SK-N-SH (cell line): ENCODE data around the gene ZFYVE21. TPM values are rescaled to one million over a fixed set of nuclear protein-coding genes. Genes with fewer than 3 reads are reported as not detected.

Experiments used
- CTCF ChIA-PET: fragments of 300-600, 350-600 bp; formaldehyde crosslinking; extraction: SDS; loops from one replicate; lab custom pipeline; 2021; lab: Yijun Ruan, JAX
- POLR2A ChIA-PET: fragments of 350-600 bp; sonication (Branson Sonifier 250); formaldehyde crosslinking; extraction: SDS; loops from one replicate; lab custom pipeline; 2020; ENCODE audit warnings: antibody characterized with exemption, inconsistent platforms; lab: Yijun Ruan, JAX
- DNase-seq: peaks from one replicate; pipeline ENCODE4 v3.0.0; 2012
- H2AFZ ChIP-seq: fragments of 200-600 bp; sonication (generic); 2 replicates; pipeline ENCODE4 v1.8.1; 2016; ENCODE audit warnings: antibody characterized with exemption, mild to moderate bottlenecking, low read depth
- H3F3A ChIP-seq: fragments of 200-600 bp; sonication (generic); replicated peaks from 2 replicates; pipeline ENCODE3; 2016; ENCODE audit warnings: antibody characterized with exemption, mild to moderate bottlenecking; ENCODE audit not compliant: insufficient read depth
- H3K27ac ChIP-seq, 2 experiments: fragments of 200-500 bp in 1 of 2; fragments of 200-600 bp in 1 of 2; sonication (Bioruptor generic) in 1 of 2; sonication (generic), shearing (Covaris generic) in 1 of 2; 2 replicates each; pipeline versions ENCODE4 v1.5.1 to v1.6.1; 2014 to 2016; ENCODE audit warnings: low read depth in 2 of 2, inconsistent platforms in 1 of 2, low read length in 1 of 2, mild to moderate bottlenecking in 1 of 2, mixed read lengths in 1 of 2
- H3K27me3 ChIP-seq: fragments of 200-600 bp; sonication (generic), shearing (Covaris generic); 2 replicates; pipeline ENCODE4 v1.6.1; 2016; ENCODE audit warnings: mixed run types; ENCODE audit not compliant: insufficient read depth
- H3K36me3 ChIP-seq, 2 experiments: fragments of 200-500 bp in 1 of 2; fragments of 200-600 bp in 1 of 2; sonication (Bioruptor generic) in 1 of 2; sonication (generic) in 1 of 2; replicated peaks in 1 of 2; 2 replicates each; pipeline versions ENCODE3 to v1.5.1; 2014 to 2016; ENCODE audit warnings: low read length in 1 of 2, mild to moderate bottlenecking in 1 of 2; ENCODE audit not compliant: insufficient read depth in 2 of 2, control insufficient read depth in 1 of 2
- H3K4me1 ChIP-seq, 2 experiments: fragments of 200-500 bp in 1 of 2; fragments of 200-600 bp in 1 of 2; sonication (Bioruptor generic) in 1 of 2; sonication (generic), shearing (Covaris generic) in 1 of 2; 2 replicates each; pipeline versions ENCODE4 v1.5.1 to v1.6.1; 2014 to 2016; ENCODE audit warnings: low read depth in 1 of 2, low read length in 1 of 2, mixed run types in 1 of 2; ENCODE audit not compliant: insufficient read depth in 2 of 2, control insufficient read depth in 1 of 2
- H3K4me2 ChIP-seq: fragments of 200-600 bp; sonication (generic), shearing (Covaris generic); 2 replicates; pipeline ENCODE4 v1.6.1; 2017; ENCODE audit warnings: mixed run types
- H3K4me3 ChIP-seq, 2 experiments: fragments of 200-500 bp in 1 of 2; fragments of 200-600 bp in 1 of 2; sonication (Bioruptor generic) in 1 of 2; sonication (generic), shearing (Covaris generic) in 1 of 2; 2 replicates each; pipeline versions ENCODE4 v1.5.1 to v1.8.1; 2014 to 2016; ENCODE audit warnings: low read depth in 2 of 2, inconsistent platforms in 1 of 2, low read length in 1 of 2, mild to moderate bottlenecking in 1 of 2, mixed read lengths in 1 of 2, moderate library complexity in 1 of 2
- H3K79me2 ChIP-seq: fragments of 200-600 bp; sonication (generic); 2 replicates; pipeline ENCODE4 v1.8.1; 2017; ENCODE audit warnings: mild to moderate bottlenecking; ENCODE audit not compliant: insufficient read depth
- H3K9ac ChIP-seq: fragments of 200-600 bp; sonication (generic); 2 replicates; pipeline ENCODE4 v1.6.1; 2017; ENCODE audit warnings: mixed run types
- H3K9me2 ChIP-seq: fragments of 200-600 bp; sonication (generic); 2 replicates; pipeline ENCODE4 v1.6.1; 2017; ENCODE audit warnings: mixed run types
- H3K9me3 ChIP-seq: fragments of 200-600 bp; sonication (generic); 2 replicates; pipeline ENCODE4 v1.6.1; 2017; ENCODE audit warnings: mixed run types, mild to moderate bottlenecking, moderate library complexity
- H4K20me1 ChIP-seq: fragments of 200-600 bp; sonication (generic); 2 replicates; pipeline ENCODE4 v1.6.1; 2017; ENCODE audit warnings: mild to moderate bottlenecking, mixed run types; ENCODE audit not compliant: insufficient read depth
- GABPA ChIP-seq: IDR thresholded peaks from 2 replicates; pipeline ENCODE4 v1.4.0; 2012; ENCODE audit warnings: low read depth, mild to moderate bottlenecking
- JUND ChIP-seq: IDR thresholded peaks from 2 replicates; pipeline ENCODE4 v1.4.0; 2012
- MEF2A ChIP-seq: IDR thresholded peaks from 2 replicates; pipeline ENCODE4 v1.4.0; 2012; ENCODE audit warnings: low read depth, borderline replicate concordance
- NFIC ChIP-seq: IDR thresholded peaks from 2 replicates; pipeline ENCODE4 v1.4.0; 2012; ENCODE audit warnings: borderline replicate concordance
- POLR2AphosphoS5 ChIP-seq: IDR thresholded peaks from 2 replicates; pipeline ENCODE4 v1.6.1; 2012; ENCODE audit warnings: low read depth, low read length
- RCOR1 ChIP-seq: fragments of 150-350 bp; IDR thresholded peaks from 2 replicates; pipeline ENCODE4 v1.6.1; 2017; ENCODE audit warnings: antibody characterized with exemption, low read length
- TAF1 ChIP-seq: IDR thresholded peaks from 2 replicates; pipeline ENCODE4 v1.6.1; 2012; ENCODE audit warnings: low read depth, mild to moderate bottlenecking, low read length, moderate library complexity, borderline replicate concordance
- WGBS: methylation state at CpG from one replicate; pipeline ENCODE4 v1.1.6; 2017; ENCODE audit warnings: low lambda C conversion rate; 5-methylcytosine and 5-hydroxymethylcytosine counted together
- polyA plus RNA-seq, 3 experiments: library from polyadenylated mRNA; depleted of rRNA; stranded (reverse); fragments of >200 nt; gene quantifications; 2 replicates each; pipeline ENCODE4 v1.2.3, GENCODE V29; 2012
- TF ChIP-seq, protein P1 (sequence below): IDR thresholded peaks from 2 replicates; pipeline ENCODE4 v1.4.0; 2012; ENCODE audit warnings: low read depth, borderline replicate concordance
- TF ChIP-seq, protein P2 (sequence below): fragments of 150-350 bp; IDR thresholded peaks from 2 replicates; pipeline ENCODE4 v1.6.1; 2017; ENCODE audit warnings: antibody characterized with exemption, low read length, low read depth, borderline replicate concordance

ZFYVE21 gene
- polyA plus RNA-seq, 1 of the 3 experiments (the other 2 are of a cell fraction): 82.1 TPM

DNA sequence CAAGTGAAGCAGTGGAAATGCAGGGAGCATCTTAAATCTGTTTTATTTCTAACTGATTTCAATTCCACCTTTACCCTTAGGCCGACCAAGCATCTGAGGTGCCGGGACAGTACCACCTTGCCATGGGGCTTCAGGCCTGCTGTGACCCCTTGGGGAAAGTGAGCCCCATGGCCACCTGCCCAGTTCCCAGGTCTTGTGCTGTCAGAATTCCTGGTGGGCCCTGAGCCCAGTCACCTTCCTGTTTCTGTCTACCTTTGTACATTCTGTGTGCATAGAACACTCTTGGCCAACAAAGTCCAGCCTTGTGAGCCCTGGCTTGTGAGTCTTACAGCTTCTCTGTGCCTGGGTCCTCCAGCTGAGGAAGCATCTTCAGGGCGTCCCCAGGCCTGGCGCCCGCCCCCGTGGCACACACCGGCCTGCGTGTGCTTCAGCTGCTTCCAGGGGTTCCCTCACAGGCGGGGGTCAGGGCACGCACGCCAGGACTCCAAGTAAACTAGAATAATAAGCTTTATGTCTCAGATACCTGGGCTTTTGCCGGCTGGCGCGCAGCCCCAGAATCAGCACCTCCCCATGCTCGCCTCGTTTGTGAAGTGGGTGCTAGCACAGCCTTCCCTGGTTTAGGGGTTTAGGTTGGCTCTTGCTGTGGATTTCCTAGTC, 10.3 kb downstream of the ZFYVE21 start (continued):
- TF ChIP-seq, protein P1, sequence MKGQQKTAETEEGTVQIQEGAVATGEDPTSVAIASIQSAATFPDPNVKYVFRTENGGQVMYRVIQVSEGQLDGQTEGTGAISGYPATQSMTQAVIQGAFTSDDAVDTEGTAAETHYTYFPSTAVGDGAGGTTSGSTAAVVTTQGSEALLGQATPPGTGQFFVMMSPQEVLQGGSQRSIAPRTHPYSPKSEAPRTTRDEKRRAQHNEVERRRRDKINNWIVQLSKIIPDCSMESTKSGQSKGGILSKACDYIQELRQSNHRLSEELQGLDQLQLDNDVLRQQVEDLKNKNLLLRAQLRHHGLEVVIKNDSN: no peak
- TF ChIP-seq, all 33 proteins: peak for 0

DNA sequence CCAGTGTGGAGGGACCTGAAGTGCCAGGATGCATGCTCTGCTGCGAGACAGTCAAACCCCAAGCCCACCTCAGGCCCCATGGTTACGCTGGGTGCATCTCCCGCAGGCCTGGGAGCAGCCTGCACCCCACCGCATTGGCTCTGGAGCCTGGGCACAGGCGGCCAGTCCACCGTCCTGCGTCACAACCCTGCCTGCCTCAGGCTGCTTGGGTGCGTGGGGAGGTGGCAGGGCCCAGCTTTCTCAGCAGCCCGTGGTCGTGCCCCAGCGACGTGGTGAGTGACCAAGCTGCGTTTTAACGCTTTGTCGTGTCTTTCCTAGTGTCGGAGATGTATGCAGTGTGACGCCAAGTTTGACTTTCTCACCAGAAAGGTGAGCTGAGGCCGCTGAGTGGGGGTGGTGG, 10.9 kb downstream of the ZFYVE21 start:
- H3K4me2 ChIP-seq: no peak overlapping the region
- H3F3A ChIP-seq: no peaks in the 10 kb centered on the region
- H3K4me3 ChIP-seq: no peak overlapping the region
- TF ChIP-seq, protein P1: no peak
- TF ChIP-seq NFIC: no peak
- TF ChIP-seq POLR2AphosphoS5: no peak
- H4K20me1 ChIP-seq: peaks cover 9% of the 10 kb centered on the region
- no peaks in the 10 kb centered on the region for H3K9me2 ChIP-seq
- H3K9me3 ChIP-seq: no peaks in the 10 kb centered on the region
- ChIA-PET CTCF (no interaction called here), POLR2A (no interaction called here)
- H3K27ac ChIP-seq: no peak overlapping the region
- H2AFZ ChIP-seq: no peak overlapping the region
- 100% methylated on average over 4 of the region's 18 CpGs for WGBS
- peaks cover 27% of the 10 kb centered on the region; the same call in 1 of the 2 replicates for H3K79me2 ChIP-seq
- no peak overlapping the region for H3K9ac ChIP-seq
- no peak for DNase-seq
- no peaks in the 10 kb centered on the region for H3K27me3 ChIP-seq
- peaks cover 4 to 28% of the 10 kb centered on the region in 2 experiments for H3K36me3 ChIP-seq
- no peaks in the 10 kb centered on the region; a peak in 1 of 4 replicates for H3K4me1 ChIP-seq

- WGBS: 93% methylated on average over 36 of the region's 53 CpGs
- ChIA-PET CTCF (no interaction called here), POLR2A (no interaction called here)
- DNase-seq: no peak
- TF ChIP-seq, protein P1: no peak
- TF ChIP-seq TAF1 (no peak), GABPA (no peak), RCOR1 (no peak), MEF2A (no peak), JUND (no peak), POLR2AphosphoS5 (no peak)
- TF ChIP-seq, protein P2, sequence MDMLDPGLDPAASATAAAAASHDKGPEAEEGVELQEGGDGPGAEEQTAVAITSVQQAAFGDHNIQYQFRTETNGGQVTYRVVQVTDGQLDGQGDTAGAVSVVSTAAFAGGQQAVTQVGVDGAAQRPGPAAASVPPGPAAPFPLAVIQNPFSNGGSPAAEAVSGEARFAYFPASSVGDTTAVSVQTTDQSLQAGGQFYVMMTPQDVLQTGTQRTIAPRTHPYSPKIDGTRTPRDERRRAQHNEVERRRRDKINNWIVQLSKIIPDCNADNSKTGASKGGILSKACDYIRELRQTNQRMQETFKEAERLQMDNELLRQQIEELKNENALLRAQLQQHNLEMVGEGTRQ: no peak
- no peaks in the 10 kb centered on the region; a peak in 1 of 4 replicates for H3K4me1 ChIP-seq
- H3K79me2 ChIP-seq: peaks cover 17% of the 10 kb centered on the region; the same call in 1 of the 2 replicates
- H3F3A ChIP-seq: no peaks in the 10 kb centered on the region
- H3K9me3 ChIP-seq: no peaks in the 10 kb centered on the region
- no peaks in the 10 kb centered on the region for H3K27me3 ChIP-seq
- no peak overlapping the region for H3K27ac ChIP-seq
- H3K9me2 ChIP-seq: no peaks in the 10 kb centered on the region
- H2AFZ ChIP-seq: no peak overlapping the region
- peaks cover 0 to 33% of the 10 kb centered on the region in 2 experiments for H3K36me3 ChIP-seq
- no peak overlapping the region for H3K9ac ChIP-seq
- no peak overlapping the region for H3K4me3 ChIP-seq
- 0 out of 2 replicates have a peak, but pooled peaks cover 1% of the 10 kb centered on the region for H4K20me1 ChIP-seq
- H3K4me2 ChIP-seq: no peak overlapping the region
Observed at GRCh38 chr14:103727313-103727980, 11.8 kb downstream of the ZFYVE21 start.
